ENCODE results near the gene SLC4A2.

DNA sequence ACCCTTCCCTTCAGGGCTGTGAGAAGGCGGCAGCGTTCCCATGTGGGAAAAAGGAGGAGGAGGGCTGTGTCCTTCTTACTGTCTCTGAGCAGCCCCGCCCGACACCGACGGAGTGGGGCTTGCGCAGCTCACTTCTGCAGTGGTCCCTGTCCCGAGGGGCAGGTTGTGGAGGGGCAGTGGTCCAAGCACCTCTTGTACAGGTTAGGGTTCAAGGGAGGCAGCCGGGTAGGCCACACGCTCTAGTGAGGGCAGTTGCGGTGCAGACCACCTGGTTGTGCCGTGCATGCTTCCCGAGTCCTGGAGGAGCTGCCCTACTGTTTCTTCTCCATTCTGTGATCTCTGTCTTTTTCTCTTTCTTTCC is 59.6 kb downstream of the SLC4A2 start:
- no peak for TF ChIP-seq CTCF (tag by site-specific recombination; IDR thresholded peaks at IDR 0.05)
- TF ChIP-seq ZNF580 (tag by site-specific recombination; IDR thresholded peaks at IDR 0.05) = no peak
- no peak for TF ChIP-seq ZFHX2 (tag by site-specific recombination; conservative IDR thresholded peaks at IDR 0.05)
- TF ChIP-seq, protein P1, sequence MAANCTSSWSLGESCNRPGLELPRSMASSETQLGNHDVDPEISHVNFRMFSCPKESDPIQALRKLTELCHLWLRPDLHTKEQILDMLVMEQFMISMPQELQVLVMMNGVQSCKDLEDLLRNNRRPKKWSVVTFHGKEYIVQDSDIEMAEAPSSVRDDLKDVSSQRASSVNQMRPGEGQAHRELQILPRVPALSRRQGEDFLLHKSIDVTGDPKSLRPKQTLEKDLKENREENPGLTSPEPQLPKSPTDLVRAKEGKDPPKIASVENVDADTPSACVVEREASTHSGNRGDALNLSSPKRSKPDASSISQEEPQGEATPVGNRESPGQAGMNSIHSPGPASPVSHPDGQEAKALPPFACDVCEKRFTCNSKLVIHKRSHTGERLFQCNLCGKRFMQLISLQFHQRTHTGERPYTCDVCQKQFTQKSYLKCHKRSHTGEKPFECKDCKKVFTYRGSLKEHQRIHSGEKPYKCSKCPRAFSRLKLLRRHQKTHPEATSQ (tag by site-specific recombination; IDR thresholded peaks at IDR 0.05) = no peak
- TF ChIP-seq ZNF132 (tag by site-specific recombination; IDR thresholded peaks at IDR 0.05; ENCODE audit: borderline replicate concordance) = no peak
- TF ChIP-seq ZNF423 (tag by site-specific recombination; IDR thresholded peaks at IDR 0.05) = no peak
- TF ChIP-seq ZNF114 (tag by site-specific recombination; IDR thresholded peaks at IDR 0.05) = no peak
